Activated T-cell treated with anti-CD3 and anti-CD28 coated beads, Interleukin-2, amount 50 U/mL, for 4 hours (primary cell): ENCODE results near the gene NFU1. TPM values are rescaled to one million over a fixed set of nuclear protein-coding genes. Genes with fewer than 3 reads are reported as not detected.
"Not testable (repeated sequence)": the region's sequence is repeated elsewhere in the genome, so short reads cannot be mapped to it uniquely, and the experiment has no call there.

Experiments
- ATAC-seq, 2 donors: fragments of 200-7000 bp; cut with Tn5 transposase; one replicate each; pipeline ENCODE4 v1.10.0; 2021
- DNase-seq: peaks from one replicate; pipeline ENCODE4 v3.0.0-alpha.2; 2020
- H3K27me3 Mint-ChIP-seq: one replicate; pipeline ENCODE4 v1.8.0; 2021; ENCODE audit warnings: low read depth, mixed read lengths
- H3K36me3 Mint-ChIP-seq: one replicate; pipeline ENCODE4 v1.8.0; 2022; ENCODE audit warnings: mixed read lengths; ENCODE audit not compliant: insufficient read depth
- H3K4me1 Mint-ChIP-seq: one replicate; pipeline ENCODE4 v1.8.0; 2021; ENCODE audit warnings: low read depth, mixed read lengths
- H3K4me3 Mint-ChIP-seq: one replicate; pipeline ENCODE4 v1.8.0; 2021; ENCODE audit warnings: mild to moderate bottlenecking, moderate library complexity, mixed read lengths
- H3K9me3 Mint-ChIP-seq: one replicate; pipeline ENCODE4 v1.8.0; 2021; ENCODE audit warnings: mixed read lengths
- total RNA-seq, 3 donors: library from RNA; stranded (reverse); gene quantifications; one replicate each; pipeline ENCODE4 v1.2.1, GENCODE V29; 2021

Gene NFU1
- total RNA-seq, 3 donors from 2014 or later = 23.8 to 26.4 (median 25.4) TPM

DNA sequence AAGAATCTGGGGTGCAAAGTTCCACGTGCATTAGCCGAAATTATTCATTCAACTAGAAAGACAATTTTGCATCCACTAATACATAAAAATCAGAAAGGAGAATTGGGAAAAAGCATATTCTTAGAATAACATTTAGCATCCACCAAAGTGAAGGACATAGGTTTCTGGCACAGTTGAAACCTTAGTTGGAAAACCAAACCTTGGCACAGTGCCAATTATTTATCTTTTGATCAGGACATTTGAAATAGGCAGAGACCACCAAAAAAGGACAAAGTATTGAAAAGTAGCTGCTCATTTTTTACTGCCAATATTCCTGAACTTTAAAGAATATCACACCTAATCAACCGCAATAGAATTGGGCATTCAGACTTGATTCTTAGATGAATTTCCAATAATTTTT lies 25.5 kb upstream of the NFU1 start:
- peaks cover 2% of the 10 kb centered on the region for H3K4me1 Mint-ChIP-seq
- no peak overlapping the region for H3K4me3 Mint-ChIP-seq
- DNase-seq (no peak), ATAC-seq (no peak)
- H3K36me3 Mint-ChIP-seq = peaks cover 28% of the 10 kb centered on the region
- H3K27me3 Mint-ChIP-seq = no peaks in the 10 kb centered on the region
- H3K9me3 Mint-ChIP-seq = no peaks in the 10 kb centered on the region

DNA sequence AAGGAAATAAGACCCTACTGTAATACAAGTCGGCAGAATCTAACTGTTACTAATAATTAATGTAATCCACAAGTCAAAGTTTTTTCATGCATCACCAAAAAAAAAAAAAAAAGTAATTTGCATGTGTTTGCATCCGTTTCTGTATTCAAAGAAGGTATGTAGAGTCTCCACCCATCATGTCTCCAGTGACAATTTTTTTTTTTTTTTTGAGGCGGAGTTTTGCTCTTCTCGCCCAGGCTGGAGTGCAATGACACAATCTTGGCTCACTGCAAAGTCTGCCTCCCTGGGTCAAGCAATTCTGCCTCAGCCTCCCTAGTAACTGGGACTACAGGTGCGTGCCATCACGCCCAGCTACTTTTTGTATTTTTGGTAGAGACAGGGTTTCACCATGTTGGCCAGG lies 24.2 kb upstream of the NFU1 start:
- Mint-ChIP-seq H3K9me3 (no peaks in the 10 kb centered on the region), H3K36me3 (peaks cover 24% of the 10 kb centered on the region), H3K27me3 (no peaks in the 10 kb centered on the region), H3K4me1 (peaks cover 2% of the 10 kb centered on the region), H3K4me3 (no peak overlapping the region)
- ATAC-seq (no peak), DNase-seq (no peak)

DNA sequence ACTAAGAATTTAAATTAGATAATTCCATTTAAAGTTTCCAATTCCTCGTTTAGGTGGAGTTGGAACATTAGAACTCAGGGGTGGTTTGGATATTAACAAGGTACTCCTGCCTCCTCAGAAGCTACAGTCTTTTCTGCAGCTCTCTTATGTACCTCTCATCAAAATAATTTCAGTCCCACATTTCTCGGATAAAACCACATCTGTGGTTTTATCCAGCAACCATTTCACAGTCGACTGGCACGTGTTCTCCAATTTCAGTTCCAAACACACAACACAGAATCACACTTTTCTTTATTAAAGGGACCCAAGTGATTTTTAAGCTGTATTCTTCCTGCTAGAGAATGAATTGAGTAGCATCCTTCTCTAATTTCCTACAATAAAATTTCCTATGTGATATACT lies 22.7 kb upstream of the NFU1 start:
- H3K9me3 Mint-ChIP-seq = no peaks in the 10 kb centered on the region
- no peaks in the 10 kb centered on the region for H3K27me3 Mint-ChIP-seq
- ATAC-seq (no peak), DNase-seq (no peak)
- H3K4me3 Mint-ChIP-seq = no peak overlapping the region
- H3K36me3 Mint-ChIP-seq = peaks cover 11% of the 10 kb centered on the region
- peaks cover 3% of the 10 kb centered on the region for H3K4me1 Mint-ChIP-seq

DNA sequence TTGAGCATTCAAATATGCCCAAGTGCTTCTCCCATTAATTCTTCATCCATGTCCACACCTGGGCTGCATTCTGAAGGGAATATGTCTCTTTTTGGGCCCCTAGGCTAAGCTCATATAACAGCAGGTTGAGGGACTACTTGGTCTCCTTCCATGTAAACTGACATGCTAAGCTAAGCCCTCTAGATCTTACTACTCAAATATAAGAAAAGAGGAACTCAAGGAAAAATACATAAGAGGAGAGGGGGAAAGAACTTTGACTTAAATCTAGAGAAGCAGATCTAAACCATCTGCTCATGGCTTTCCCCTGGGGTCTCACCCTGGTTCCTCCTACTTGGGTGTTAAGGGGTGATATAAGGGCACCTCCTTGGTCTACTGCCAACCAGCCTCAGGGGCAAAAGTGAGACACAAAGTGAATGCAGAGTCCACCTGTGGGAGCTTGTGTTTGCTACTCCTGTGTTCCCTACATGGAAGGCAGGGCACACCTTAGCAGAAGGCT lies 19.8 kb upstream of the NFU1 start:
- ATAC-seq = no peak

DNA sequence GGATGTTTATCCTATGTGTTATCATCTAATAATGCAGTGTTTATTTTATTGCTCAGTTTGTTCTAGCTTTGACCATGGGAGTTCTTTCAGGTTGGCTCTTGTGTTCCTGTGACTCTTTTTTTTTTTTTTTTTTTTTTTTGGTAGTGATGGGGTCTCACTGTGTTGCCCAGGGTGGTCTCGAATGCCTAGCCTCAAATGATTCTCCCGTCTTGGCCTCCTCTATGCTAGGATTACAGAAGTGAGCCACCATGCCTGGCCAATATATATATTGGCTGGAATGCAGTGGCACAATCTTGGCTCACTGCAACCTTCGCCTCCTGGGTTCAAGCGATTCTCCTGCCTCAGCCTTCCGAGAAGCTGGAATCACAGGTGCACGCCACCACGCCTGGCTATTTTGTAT lies 18.9 kb upstream of the NFU1 start:
- DNase-seq = no peak
- H3K9me3 Mint-ChIP-seq = no peaks in the 10 kb centered on the region
- no peak overlapping the region for H3K4me3 Mint-ChIP-seq
- H3K27me3 Mint-ChIP-seq = no peaks in the 10 kb centered on the region
- H3K36me3 Mint-ChIP-seq = no peaks in the 10 kb centered on the region
- H3K4me1 Mint-ChIP-seq = peaks cover 8% of the 10 kb centered on the region
- no peak for ATAC-seq

More for the DNA sequence above, 19.8 kb upstream of the NFU1 start:
- no peaks in the 10 kb centered on the region for H3K9me3 Mint-ChIP-seq
- H3K27me3 Mint-ChIP-seq = no peaks in the 10 kb centered on the region
- no peak overlapping the region for H3K4me3 Mint-ChIP-seq
- no peak for DNase-seq
- H3K4me1 Mint-ChIP-seq = peaks cover 8% of the 10 kb centered on the region
- H3K36me3 Mint-ChIP-seq = no peaks in the 10 kb centered on the region

DNA sequence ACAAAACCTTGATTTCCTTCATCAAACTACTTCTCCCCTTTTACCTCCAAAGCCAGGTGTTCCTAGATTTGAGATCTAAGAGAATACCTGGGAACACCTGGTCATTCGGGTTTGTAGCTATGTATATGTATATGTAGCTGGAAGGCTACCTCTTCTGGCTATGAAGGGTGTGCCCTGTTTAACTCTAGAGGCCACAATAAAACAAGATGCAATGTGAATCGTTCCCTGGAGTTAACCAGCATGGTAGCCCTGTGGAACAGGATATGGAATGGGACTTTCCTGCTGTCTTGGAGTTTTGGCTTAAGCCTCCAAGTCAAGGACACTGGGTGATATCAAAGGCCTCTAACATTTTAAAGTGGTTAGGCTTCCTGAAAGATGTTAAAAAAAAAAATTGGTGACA lies 17.7 kb upstream of the NFU1 start:
- ATAC-seq = no peak
- no peak overlapping the region for H3K4me3 Mint-ChIP-seq
- no peaks in the 10 kb centered on the region for H3K36me3 Mint-ChIP-seq
- no peaks in the 10 kb centered on the region for H3K9me3 Mint-ChIP-seq
- peaks cover 7% of the 10 kb centered on the region for H3K4me1 Mint-ChIP-seq
- DNase-seq = no peak
- H3K27me3 Mint-ChIP-seq = no peaks in the 10 kb centered on the region

DNA sequence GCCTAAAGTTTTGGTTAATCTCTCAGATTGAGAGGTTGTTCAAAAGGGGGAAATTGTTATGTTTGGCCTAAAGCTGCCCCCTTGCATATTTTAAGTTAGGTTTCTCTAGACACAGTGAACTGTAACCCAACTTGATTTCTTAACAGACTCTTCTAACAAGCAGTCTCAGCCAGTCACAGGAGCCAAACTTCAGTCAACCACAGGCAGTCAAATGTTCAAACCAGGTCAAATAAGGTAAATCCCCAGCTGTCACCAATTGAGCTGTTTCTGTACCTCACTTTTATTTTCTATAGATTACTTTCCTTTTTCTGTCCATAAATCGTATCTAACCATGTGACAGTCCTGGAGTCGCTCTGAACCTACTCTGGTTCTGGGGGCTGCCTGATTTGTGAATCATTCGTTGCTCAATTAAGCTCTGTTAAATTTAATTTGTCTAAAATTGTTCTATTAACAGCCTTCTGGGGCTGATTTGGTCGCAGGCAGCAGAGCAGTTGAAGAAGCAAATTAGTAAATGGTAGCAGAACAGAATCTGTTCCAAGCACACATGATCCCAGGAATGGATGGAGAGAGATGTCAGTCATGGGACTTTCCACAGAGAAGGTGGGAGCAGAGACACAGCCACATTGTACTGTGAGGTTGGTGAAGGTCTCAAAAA lies 16.4 kb upstream of the NFU1 start:
- peaks cover 6% of the 10 kb centered on the region for H3K4me1 Mint-ChIP-seq

DNA sequence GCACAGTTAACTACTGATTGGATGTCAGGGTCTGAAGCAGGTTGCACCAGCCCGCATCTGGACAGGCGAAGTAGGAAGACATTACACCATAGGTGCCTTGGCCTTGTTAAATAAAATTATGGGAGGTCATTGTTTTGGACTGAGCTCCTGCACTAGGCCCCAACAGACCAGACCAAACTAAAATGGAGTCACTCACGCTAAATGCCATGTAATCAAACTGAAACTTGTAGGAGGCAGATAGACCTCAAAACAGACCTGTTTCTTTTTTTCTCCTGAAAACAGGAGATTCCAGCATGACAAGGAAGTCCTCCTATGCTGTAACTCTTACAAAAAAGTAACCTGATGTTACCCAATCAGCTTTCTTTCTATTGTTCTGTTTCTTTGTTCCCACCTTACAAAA lies 15.5 kb upstream of the NFU1 start:
- DNase-seq = no peak
- peaks cover 8% of the 10 kb centered on the region for H3K36me3 Mint-ChIP-seq
- H3K27me3 Mint-ChIP-seq = no peaks in the 10 kb centered on the region
- no peak overlapping the region for H3K4me3 Mint-ChIP-seq
- no peak for ATAC-seq
- peaks cover 6% of the 10 kb centered on the region for H3K4me1 Mint-ChIP-seq
- H3K9me3 Mint-ChIP-seq = no peaks in the 10 kb centered on the region

More for the DNA sequence above, 16.4 kb upstream of the NFU1 start:
- H3K4me3 Mint-ChIP-seq = no peak overlapping the region
- H3K36me3 Mint-ChIP-seq = peaks cover 3% of the 10 kb centered on the region
- ATAC-seq (peak; percentile 93), DNase-seq (no peak)
- H3K27me3 Mint-ChIP-seq = no peaks in the 10 kb centered on the region
- H3K9me3 Mint-ChIP-seq = no peaks in the 10 kb centered on the region

DNA sequence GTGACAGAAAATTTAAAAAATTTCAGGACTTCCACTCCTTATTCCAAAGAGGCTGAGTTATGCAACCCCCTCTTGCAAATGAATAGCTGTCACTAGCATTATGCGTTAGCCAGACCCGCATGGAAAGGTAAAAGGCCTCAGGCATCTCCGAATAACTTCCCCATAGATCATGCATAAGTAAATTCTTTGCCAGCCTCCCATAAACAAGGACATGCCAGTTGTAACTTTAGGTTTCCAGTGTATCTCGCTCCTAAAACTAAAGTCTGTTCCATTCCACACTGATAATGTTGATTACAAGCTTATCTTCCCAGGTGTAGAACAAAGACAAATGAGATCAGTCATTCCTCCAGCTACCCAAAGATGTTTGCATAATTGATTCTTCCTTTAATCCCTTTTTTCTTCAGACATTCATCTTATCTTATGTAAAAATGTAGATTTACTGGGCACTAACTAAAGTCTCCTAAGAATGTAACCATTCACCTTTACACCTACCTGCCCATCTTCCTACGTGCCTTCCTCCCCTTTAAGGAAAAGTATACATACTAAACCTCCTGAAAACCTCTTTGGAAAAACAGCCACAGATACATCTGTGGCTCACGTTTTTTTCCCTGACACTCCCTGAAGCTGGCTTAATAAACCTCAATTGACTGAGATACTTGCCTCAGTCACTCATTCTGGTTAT lies 13.6 kb upstream of the NFU1 start:
- Mint-ChIP-seq H3K36me3 (peaks cover 11% of the 10 kb centered on the region), H3K4me1 (peaks cover 5% of the 10 kb centered on the region), H3K9me3 (no peaks in the 10 kb centered on the region), H3K27me3 (no peaks in the 10 kb centered on the region), H3K4me3 (no peak overlapping the region)
- ATAC-seq (no peak), DNase-seq (no peak)

DNA sequence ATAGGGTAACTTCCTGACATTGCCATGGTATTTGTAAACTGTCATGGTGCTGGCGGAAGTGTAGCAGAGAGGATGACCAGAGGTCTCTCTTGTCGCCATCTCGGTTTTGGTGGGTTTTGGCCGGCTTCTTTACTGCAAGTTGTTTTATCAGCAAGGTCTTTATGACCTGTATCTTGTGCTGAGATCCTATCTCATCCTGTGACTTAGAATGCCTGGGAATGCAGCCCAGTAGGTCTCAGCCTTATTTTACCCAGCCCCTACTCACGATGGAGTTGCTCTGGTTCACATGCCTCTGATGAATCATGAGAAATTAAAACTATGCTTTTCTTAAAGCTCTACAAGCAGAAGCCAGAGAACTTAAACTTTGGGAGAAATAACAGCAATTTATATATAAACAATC lies 12.7 kb upstream of the NFU1 start:
- no peak for ATAC-seq
- H3K4me1 Mint-ChIP-seq = peaks cover 5% of the 10 kb centered on the region
- H3K9me3 Mint-ChIP-seq = no peaks in the 10 kb centered on the region
- no peak overlapping the region for H3K4me3 Mint-ChIP-seq
- H3K36me3 Mint-ChIP-seq = peaks cover 11% of the 10 kb centered on the region
- DNase-seq = no peak
- no peaks in the 10 kb centered on the region for H3K27me3 Mint-ChIP-seq

DNA sequence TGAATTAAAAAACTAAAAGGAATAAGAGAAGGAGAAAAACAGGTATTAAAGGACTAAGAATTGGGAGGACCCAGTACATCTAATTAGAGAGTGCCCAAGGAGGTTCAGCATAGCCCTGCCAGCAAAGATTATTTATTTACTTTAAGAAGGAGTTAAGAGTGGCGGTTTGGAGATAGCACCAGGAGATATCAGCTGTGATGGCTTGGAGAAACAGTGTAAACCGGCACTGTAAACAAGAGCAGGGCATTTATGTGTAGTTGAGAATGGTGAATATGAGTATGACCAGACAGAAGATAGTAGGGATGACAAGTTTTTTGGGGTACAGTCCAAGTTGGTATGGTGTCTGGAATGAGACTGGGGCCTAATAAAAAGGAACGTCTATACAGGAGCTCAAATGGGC lies 6.4 kb upstream of the NFU1 start:
- H3K4me3 Mint-ChIP-seq, ATAC-seq, H3K9me3 Mint-ChIP-seq, H3K27me3 Mint-ChIP-seq, H3K4me1 Mint-ChIP-seq, DNase-seq: not testable (repeated sequence)
- peaks cover 13% of the 10 kb centered on the region for H3K36me3 Mint-ChIP-seq

DNA sequence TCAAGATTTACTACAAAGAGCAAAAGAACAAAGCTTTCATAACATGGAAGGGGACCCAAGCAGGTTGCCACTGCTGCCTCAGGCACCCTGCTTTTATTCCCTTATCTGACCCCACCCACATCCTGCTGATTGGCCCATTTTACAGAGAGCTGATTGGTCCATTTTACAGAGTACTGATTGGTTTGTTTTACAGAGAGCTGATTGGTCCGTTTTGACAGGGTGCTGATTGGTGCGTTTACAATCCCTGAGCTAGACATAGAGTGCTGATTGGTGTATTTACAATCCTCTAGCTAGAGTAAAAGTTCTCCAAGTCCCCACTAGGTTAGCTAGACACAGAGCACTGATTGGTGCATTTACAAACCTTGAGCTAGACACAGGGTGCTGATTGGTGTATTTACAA lies 2.3 kb upstream of the NFU1 start:
- not testable (repeated sequence) for DNase-seq, H3K4me3 Mint-ChIP-seq, ATAC-seq, H3K9me3 Mint-ChIP-seq, H3K27me3 Mint-ChIP-seq, H3K36me3 Mint-ChIP-seq
- H3K4me1 Mint-ChIP-seq = peaks cover 29% of the 10 kb centered on the region

DNA sequence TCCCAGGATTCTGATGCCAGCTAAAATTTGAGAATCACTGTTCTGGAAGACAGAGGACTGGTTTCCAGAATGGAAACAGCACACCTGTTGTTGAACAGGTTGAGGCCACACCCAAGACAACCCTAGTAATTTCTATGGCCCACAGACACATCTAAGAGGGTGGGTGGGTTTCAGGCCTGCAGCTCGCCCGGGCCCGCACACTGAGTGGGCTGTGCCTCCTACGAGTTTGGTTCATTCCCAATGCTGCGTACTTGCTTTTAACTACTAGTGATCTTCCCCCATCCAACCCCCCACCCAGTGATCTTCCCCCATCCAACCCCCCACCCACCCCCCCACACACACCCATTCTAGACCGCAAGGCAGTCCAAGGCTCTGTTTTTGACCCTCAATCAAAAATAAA lies 1.3 kb upstream of the NFU1 start:
- DNase-seq = no peak
- H3K9me3 Mint-ChIP-seq = no peaks in the 10 kb centered on the region
- H3K36me3 Mint-ChIP-seq = peaks cover 6% of the 10 kb centered on the region
- no peaks in the 10 kb centered on the region for H3K27me3 Mint-ChIP-seq
- ATAC-seq = no peak
- peaks cover 34% of the 10 kb centered on the region for H3K4me1 Mint-ChIP-seq
- H3K4me3 Mint-ChIP-seq = peak overlapping the region; percentile 89

DNA sequence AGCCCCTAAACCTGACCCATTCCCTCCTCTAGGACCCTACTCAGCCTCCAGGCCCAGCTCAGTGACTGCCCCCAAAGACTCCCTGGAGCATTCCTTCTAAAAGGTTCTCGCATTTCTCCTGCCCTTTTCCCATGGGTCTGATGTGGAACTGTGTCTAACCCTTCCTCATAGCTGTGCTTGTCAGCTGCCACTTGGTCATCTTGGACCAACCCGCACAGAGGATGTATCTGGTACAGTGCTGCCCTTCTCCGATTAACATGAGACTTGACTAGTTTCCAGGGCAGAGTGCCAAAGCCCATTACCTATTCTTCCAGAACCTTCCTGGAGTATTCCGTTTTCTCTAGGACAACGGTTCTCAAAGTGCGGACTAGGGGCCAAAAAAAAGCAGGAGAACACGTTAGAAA lies 518 bp upstream of the NFU1 start:
- no peaks in the 10 kb centered on the region for H3K27me3 Mint-ChIP-seq
- H3K36me3 Mint-ChIP-seq = peaks cover 6% of the 10 kb centered on the region
- peaks cover 34% of the 10 kb centered on the region for H3K4me1 Mint-ChIP-seq
- ATAC-seq (no peak), DNase-seq (no peak)
- no peaks in the 10 kb centered on the region for H3K9me3 Mint-ChIP-seq
- peak overlapping the region; percentile 89 for H3K4me3 Mint-ChIP-seq

DNA sequence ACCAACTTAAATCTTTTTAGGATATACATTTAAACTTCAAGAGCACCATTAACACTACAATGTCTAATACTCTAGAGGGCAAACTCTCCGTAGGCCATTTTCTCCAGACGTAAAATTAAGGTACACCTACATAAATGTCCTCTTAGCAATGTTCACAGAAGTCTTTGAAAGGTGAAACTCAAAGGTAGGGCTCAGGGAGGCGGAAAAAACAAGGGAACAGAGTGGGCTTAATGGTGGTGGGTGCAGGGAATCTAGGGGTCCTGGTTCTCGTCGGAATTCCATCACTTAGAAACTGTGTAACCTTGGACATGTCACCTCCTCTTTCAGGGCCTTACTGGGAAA lies 668 bp downstream of the NFU1 start:
- Mint-ChIP-seq H3K27me3 (no peaks in the 10 kb centered on the region), H3K9me3 (no peaks in the 10 kb centered on the region), H3K4me1 (peaks cover 34% of the 10 kb centered on the region), H3K4me3 (peak overlapping the region; percentile 89), H3K36me3 (peaks cover 6% of the 10 kb centered on the region)
- ATAC-seq (peak in 1 of 2 donors; percentile 0), DNase-seq (no peak)
